IMR-90 (cell line): ENCODE results near the gene GRHL3. TPM values are rescaled to one million over a fixed set of nuclear protein-coding genes. Genes with fewer than 3 reads are reported as not detected.

Source experiments
- ATAC-seq: fragments of 200-7000 bp; cut with Tn5 transposase; 2 replicates; pipeline ENCODE4 v1.9.1; 2020; ENCODE audit warnings: low read depth, mild to moderate bottlenecking, moderate library complexity
- BruUV-seq: library from RNA; stranded (reverse); fragments of 400-500 nt; replicated peaks from 2 replicates; lab custom pipeline; 2021; lab: Mats Ljungman, UMichigan
- CTCF ChIA-PET: fragments of 300-600 bp; formaldehyde crosslinking; extraction: SDS; loops from one replicate; lab custom pipeline; 2021; ENCODE audit warnings: antibody characterized with exemption; lab: Yijun Ruan, JAX
- POLR2A ChIA-PET: fragments of 300-600 bp; sonication (Branson Sonifier 250); formaldehyde crosslinking; loops from one replicate; lab custom pipeline; 2022; ENCODE audit warnings: antibody characterized with exemption; ENCODE audit not compliant: unreplicated experiment; lab: Charles Lee
- DNase-seq: peaks from one replicate; pipeline ENCODE4 v3.0.0; 2013
- H2AFZ ChIP-seq: replicated peaks from 2 replicates; pipeline ENCODE3; 2013; ENCODE audit warnings: low read length, mild to moderate bottlenecking; ENCODE audit not compliant: poor library complexity
- H2AK5ac ChIP-seq: 2 replicates; pipeline ENCODE4 v1.6.1; 2013; ENCODE audit warnings: low read depth, low read length, inconsistent platforms
- H2AK9ac ChIP-seq: replicated peaks from 2 replicates; pipeline ENCODE3; 2013; ENCODE audit warnings: mild to moderate bottlenecking, low read depth, low read length, moderate library complexity; ENCODE audit not compliant: poor library complexity
- H2BK120ac ChIP-seq: 2 replicates; pipeline ENCODE4 v1.6.1; 2013; ENCODE audit warnings: low read depth, low read length, inconsistent platforms
- H2BK15ac ChIP-seq: 3 replicates; pipeline ENCODE4 v1.6.1; 2013; ENCODE audit warnings: low read depth, low read length, inconsistent platforms
- H2BK20ac ChIP-seq: 2 replicates; pipeline ENCODE4 v1.6.1; 2013; ENCODE audit warnings: low read depth, mild to moderate bottlenecking, inconsistent platforms, low read length, moderate library complexity
- H2BK5ac ChIP-seq: 2 replicates; pipeline ENCODE4 v1.6.1; 2013; ENCODE audit warnings: mild to moderate bottlenecking, low read depth, low read length, inconsistent platforms; ENCODE audit not compliant: poor library complexity, severe bottlenecking
- H3K14ac ChIP-seq: replicated peaks from 2 replicates; pipeline ENCODE4 v1.6.1; 2013; ENCODE audit warnings: low read depth, low read length, inconsistent platforms
- H3K18ac ChIP-seq: 2 replicates; pipeline ENCODE4 v1.6.1; 2013; ENCODE audit warnings: low read depth, low read length, control low read depth
- H3K23ac ChIP-seq: 2 replicates; pipeline ENCODE4 v1.6.1; 2013; ENCODE audit warnings: low read depth, low read length, inconsistent platforms
- H3K27ac ChIP-seq: 2 replicates; pipeline ENCODE4 v1.5.1; 2013; ENCODE audit warnings: mild to moderate bottlenecking, control low read depth, low read length; ENCODE audit not compliant: insufficient read depth
- H3K27me3 ChIP-seq: 2 replicates; pipeline ENCODE4 v1.6.1; 2013; ENCODE audit warnings: low read length; ENCODE audit not compliant: control insufficient read depth, insufficient read depth
- H3K36me3 ChIP-seq: 2 replicates; pipeline ENCODE4 v1.6.1; 2013; ENCODE audit warnings: low read length, mixed read lengths; ENCODE audit not compliant: control insufficient read depth, insufficient read depth
- H3K4ac ChIP-seq: 2 replicates; pipeline ENCODE4 v1.6.1; 2013; ENCODE audit warnings: low read depth, low read length, inconsistent platforms
- H3K4me1 ChIP-seq: 2 replicates; pipeline ENCODE4 v1.6.1; 2013; ENCODE audit warnings: low read length, mixed read lengths; ENCODE audit not compliant: control insufficient read depth, insufficient read depth
- H3K4me2 ChIP-seq: 2 replicates; pipeline ENCODE4 v1.6.1; 2013; ENCODE audit warnings: low read depth, mild to moderate bottlenecking, control low read depth, low read length, moderate library complexity
- H3K4me3 ChIP-seq: 2 replicates; pipeline ENCODE4 v1.5.1; 2013; ENCODE audit warnings: low read depth, mild to moderate bottlenecking, control low read depth, low read length, moderate library complexity; ENCODE audit not compliant: insufficient read depth
- H3K56ac ChIP-seq: 2 replicates; pipeline ENCODE4 v1.6.1; 2013; ENCODE audit warnings: low read length, inconsistent platforms; ENCODE audit not compliant: insufficient read depth; ENCODE audit errors: extremely low read depth
- H3K79me1 ChIP-seq, 2 experiments: 2 replicates each; pipeline ENCODE4 v1.6.1; 2013; ENCODE audit warnings: low read length in 2 of 2, inconsistent platforms in 1 of 2, low read depth in 1 of 2
- H3K9ac ChIP-seq: 2 replicates; pipeline ENCODE4 v1.6.1; 2013; ENCODE audit warnings: low read depth, low read length, control low read depth
- H3K9me1 ChIP-seq: 2 replicates; pipeline ENCODE4 v1.6.1; 2013; ENCODE audit warnings: low read length, inconsistent platforms; ENCODE audit not compliant: insufficient read depth
- H3K9me3 ChIP-seq: 2 replicates; pipeline ENCODE4 v1.6.1; 2013; ENCODE audit warnings: low read length; ENCODE audit not compliant: control insufficient read depth, insufficient read depth
- H4K20me1 ChIP-seq: 2 replicates; pipeline ENCODE4 v1.6.1; 2013; ENCODE audit warnings: low read length, inconsistent platforms; ENCODE audit not compliant: insufficient read depth
- H4K5ac ChIP-seq: 2 replicates; pipeline ENCODE4 v1.6.1; 2013; ENCODE audit warnings: mild to moderate bottlenecking, low read depth, low read length, control low read depth
- H4K8ac ChIP-seq, 2 experiments: 2 replicates each; pipeline ENCODE4 v1.6.1; 2013; ENCODE audit warnings: low read depth in 2 of 2, low read length in 2 of 2, control low read depth in 1 of 2, inconsistent platforms in 1 of 2
- H4K91ac ChIP-seq: 2 replicates; pipeline ENCODE4 v1.6.1; 2013; ENCODE audit warnings: low read depth, low read length, inconsistent platforms; ENCODE audit not compliant: insufficient read depth
- CHD1 ChIP-seq: IDR thresholded peaks from 2 replicates; pipeline ENCODE4 v1.6.1; 2012; ENCODE audit warnings: low read depth, low read length, improper control_type of control experiment
- FOS ChIP-seq: fragments of 150-350 bp; IDR thresholded peaks from 2 replicates; pipeline ENCODE4 v1.6.1; 2016; ENCODE audit warnings: low read depth, low read length
- MAZ ChIP-seq: IDR thresholded peaks from 2 replicates; pipeline ENCODE4 v1.6.1; 2012; ENCODE audit warnings: low read depth, mild to moderate bottlenecking, low read length, improper control_type of control experiment, moderate library complexity, borderline replicate concordance
- POLR2A ChIP-seq: IDR thresholded peaks from 2 replicates; pipeline ENCODE4 v1.6.1; 2012; ENCODE audit warnings: mild to moderate bottlenecking, low read depth, low read length
- RCOR1 ChIP-seq: IDR thresholded peaks from 2 replicates; pipeline ENCODE4 v1.6.1; 2012; ENCODE audit warnings: mild to moderate bottlenecking, low read length, improper control_type of control experiment; ENCODE audit not compliant: insufficient replicate concordance
- SMC3 ChIP-seq: fragments of 150-350 bp; IDR thresholded peaks from 2 replicates; pipeline ENCODE4 v1.6.1; 2016; ENCODE audit warnings: low read depth, mild to moderate bottlenecking, antibody characterized with exemption, low read length, moderate library complexity
- WGBS, 2 experiments: methylation state at CpG; one replicate each; pipeline versions ENCODE4 v1.1.5 to v1.1.7; 2013; ENCODE audit warnings: missing lambda C conversion rate in 2 of 2; ENCODE audit not compliant: insufficient read length in 1 of 2; ENCODE audit errors: extremely low coverage in 2 of 2; 5-methylcytosine and 5-hydroxymethylcytosine counted together
- dilution Hi-C: fragments of 300-500 bp; cut with HindIII; formaldehyde crosslinking; loops from one replicate; pipeline ENCODE4 v1.14.3; 2018; ENCODE audit warnings: low sequenced_read_pairs; ENCODE audit not compliant: unreplicated experiment
- in situ Hi-C: fragments of 300-500 bp; cut with MboI; formaldehyde crosslinking; loops from 3 replicates; pipeline ENCODE4 v1.14.3; 2019; ENCODE audit warnings: low sequenced_read_pairs, inconsistent platforms, mixed read lengths
- intact Hi-C: fragments of 100-400 bp; cut with micrococcal nuclease; formaldehyde crosslinking; loops from 2 replicates; pipeline ENCODE4 v1.10.0; 2022
- polyA plus RNA-seq, 3 experiments: library from polyadenylated mRNA; depleted of rRNA; stranded (reverse); fragments of >200 nt; gene quantifications; 2 replicates each; pipeline ENCODE4 v1.2.3, GENCODE V29; 2012; ENCODE audit warnings: low replicate concordance in 1 of 3
- total RNA-seq: library from RNA; depleted of rRNA; stranded (reverse); fragments of >200 nt; gene quantifications from 2 replicates; pipeline ENCODE4 v1.2.3, GENCODE V29; 2012
- TF ChIP-seq, protein P1 (sequence below): conservative IDR thresholded peaks from 2 replicates; pipeline ENCODE4 v1.5.1; 2012; ENCODE audit warnings: mild to moderate bottlenecking, low read depth, low read length, improper control_type of control experiment
- TF ChIP-seq, protein P2 (sequence below): fragments of 150-350 bp; IDR thresholded peaks from 2 replicates; pipeline ENCODE4 v1.6.1; 2016; ENCODE audit warnings: low read depth, mild to moderate bottlenecking, low read length, moderate library complexity, borderline replicate concordance
- TF ChIP-seq, protein P3 (sequence below): fragments of 150-350 bp; IDR thresholded peaks from 2 replicates; pipeline ENCODE4 v1.6.1; 2017; ENCODE audit warnings: mild to moderate bottlenecking, antibody characterized with exemption, low read length, low read depth

GRHL3 gene
- total and polyA plus RNA-seq, 2 of the 4 experiments (the other 2 are of a cell fraction), result not detected

DNA sequence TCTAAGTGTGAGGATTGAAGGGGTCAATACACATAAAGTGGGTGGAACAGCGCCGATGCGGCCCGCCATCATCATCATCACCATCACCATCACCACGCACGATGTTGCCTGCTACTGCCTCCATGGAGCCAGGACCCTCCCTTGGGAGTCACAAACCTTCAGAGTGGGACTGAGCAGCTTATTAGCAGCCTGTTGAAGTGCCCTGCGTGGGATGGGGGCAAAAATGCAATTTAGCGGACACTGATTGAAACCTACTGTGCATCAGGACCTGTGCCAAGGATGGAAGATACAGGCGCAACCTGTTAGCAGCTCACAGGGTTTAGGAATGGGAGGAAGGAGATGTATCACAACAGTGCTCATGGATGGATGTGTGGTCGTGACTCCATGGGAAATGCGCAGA is 67.8 kb downstream of the GRHL3 start:
- no peak overlapping the region for H3K18ac ChIP-seq
- H4K91ac ChIP-seq, result no peak overlapping the region
- no peak overlapping the region for H4K8ac ChIP-seq
- ChIA-PET POLR2A (no interaction called here), CTCF (interaction anchor here (4.6 kb wide), 1 partner anchor 185 kb away, joined by 18 read pairs; no protein-coding TSS in a partner anchor)
- H3K27ac ChIP-seq, result no peak overlapping the region
- WGBS, 2 experiments, result 100% methylated on average over 2 of the region's 11 CpGs; no CpG with 5 or more reads in 1 of the 2 experiments
- H4K20me1 ChIP-seq, result peaks cover 4% of the 10 kb centered on the region; the same call in 1 of the 2 replicates
- H3K4me1 ChIP-seq, result peaks cover 14% of the 10 kb centered on the region
- no peaks in the 10 kb centered on the region for H3K36me3 ChIP-seq
- H3K79me1 ChIP-seq, result peaks cover 0 to 14% of the 10 kb centered on the region in 2 experiments; a peak in 1 of 4 replicates
- dilution Hi-C loops (no loop called here), in situ Hi-C loops (no loop called here), intact Hi-C loops (loop anchor here (10.0 kb wide), 1 partner anchor 92 kb away; no protein-coding TSS in a partner anchor)
- no peak overlapping the region for H3K23ac ChIP-seq
- no peak overlapping the region for H3K4me2 ChIP-seq
- H3K9me1 ChIP-seq, result peaks cover 19% of the 10 kb centered on the region
- H2BK20ac ChIP-seq, result no peak overlapping the region
- H2BK5ac ChIP-seq, result no peak overlapping the region
- no peak overlapping the region for H3K4me3 ChIP-seq
- H2AK9ac ChIP-seq, result no peak overlapping the region
- no peak overlapping the region for H2AK5ac ChIP-seq
- H3K56ac ChIP-seq, result no peak overlapping the region
- DNase-seq, result no peak
- ATAC-seq, result no peak
- no TSS peak for BruUV-seq
- H3K4ac ChIP-seq, result no peak overlapping the region
- no peak overlapping the region for H3K9ac ChIP-seq
- H2BK15ac ChIP-seq, result no peak overlapping the region
- no peaks in the 10 kb centered on the region for H3K9me3 ChIP-seq
- no peak overlapping the region for H4K5ac ChIP-seq
- H2BK120ac ChIP-seq, result no peak overlapping the region
- TF ChIP-seq CHD1, result no peak
- TF ChIP-seq, protein P1, sequence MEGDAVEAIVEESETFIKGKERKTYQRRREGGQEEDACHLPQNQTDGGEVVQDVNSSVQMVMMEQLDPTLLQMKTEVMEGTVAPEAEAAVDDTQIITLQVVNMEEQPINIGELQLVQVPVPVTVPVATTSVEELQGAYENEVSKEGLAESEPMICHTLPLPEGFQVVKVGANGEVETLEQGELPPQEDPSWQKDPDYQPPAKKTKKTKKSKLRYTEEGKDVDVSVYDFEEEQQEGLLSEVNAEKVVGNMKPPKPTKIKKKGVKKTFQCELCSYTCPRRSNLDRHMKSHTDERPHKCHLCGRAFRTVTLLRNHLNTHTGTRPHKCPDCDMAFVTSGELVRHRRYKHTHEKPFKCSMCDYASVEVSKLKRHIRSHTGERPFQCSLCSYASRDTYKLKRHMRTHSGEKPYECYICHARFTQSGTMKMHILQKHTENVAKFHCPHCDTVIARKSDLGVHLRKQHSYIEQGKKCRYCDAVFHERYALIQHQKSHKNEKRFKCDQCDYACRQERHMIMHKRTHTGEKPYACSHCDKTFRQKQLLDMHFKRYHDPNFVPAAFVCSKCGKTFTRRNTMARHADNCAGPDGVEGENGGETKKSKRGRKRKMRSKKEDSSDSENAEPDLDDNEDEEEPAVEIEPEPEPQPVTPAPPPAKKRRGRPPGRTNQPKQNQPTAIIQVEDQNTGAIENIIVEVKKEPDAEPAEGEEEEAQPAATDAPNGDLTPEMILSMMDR, result no peak
- TF ChIP-seq, protein P2, sequence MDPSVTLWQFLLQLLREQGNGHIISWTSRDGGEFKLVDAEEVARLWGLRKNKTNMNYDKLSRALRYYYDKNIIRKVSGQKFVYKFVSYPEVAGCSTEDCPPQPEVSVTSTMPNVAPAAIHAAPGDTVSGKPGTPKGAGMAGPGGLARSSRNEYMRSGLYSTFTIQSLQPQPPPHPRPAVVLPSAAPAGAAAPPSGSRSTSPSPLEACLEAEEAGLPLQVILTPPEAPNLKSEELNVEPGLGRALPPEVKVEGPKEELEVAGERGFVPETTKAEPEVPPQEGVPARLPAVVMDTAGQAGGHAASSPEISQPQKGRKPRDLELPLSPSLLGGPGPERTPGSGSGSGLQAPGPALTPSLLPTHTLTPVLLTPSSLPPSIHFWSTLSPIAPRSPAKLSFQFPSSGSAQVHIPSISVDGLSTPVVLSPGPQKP, result no peak
- no peak for TF ChIP-seq POLR2A
- no peak for TF ChIP-seq MAZ
- no peak for TF ChIP-seq RCOR1
- TF ChIP-seq SMC3, result no peak
- TF ChIP-seq, protein P3, sequence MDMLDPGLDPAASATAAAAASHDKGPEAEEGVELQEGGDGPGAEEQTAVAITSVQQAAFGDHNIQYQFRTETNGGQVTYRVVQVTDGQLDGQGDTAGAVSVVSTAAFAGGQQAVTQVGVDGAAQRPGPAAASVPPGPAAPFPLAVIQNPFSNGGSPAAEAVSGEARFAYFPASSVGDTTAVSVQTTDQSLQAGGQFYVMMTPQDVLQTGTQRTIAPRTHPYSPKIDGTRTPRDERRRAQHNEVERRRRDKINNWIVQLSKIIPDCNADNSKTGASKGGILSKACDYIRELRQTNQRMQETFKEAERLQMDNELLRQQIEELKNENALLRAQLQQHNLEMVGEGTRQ, result no peak
- no peak for TF ChIP-seq FOS
- H3K14ac ChIP-seq, result no peak overlapping the region
- H2AFZ ChIP-seq, result no peak overlapping the region
- no peaks in the 10 kb centered on the region for H3K27me3 ChIP-seq
